Tibial nerve (tissue), 4 donors: ENCODE data around the gene CGB7.

ENCODE experiments used
- EP300 ChIP-seq, 2 donors: sonication (generic); formaldehyde crosslinking; IDR thresholded peaks; one replicate each; pipeline ENCODE4 v1.6.1; 2017; ENCODE audit warnings: antibody characterized with exemption in 2 of 2, mild to moderate bottlenecking in 1 of 2
- POLR2A ChIP-seq, 2 donors: fragments of 450-650 bp; IDR thresholded peaks; one replicate each; pipeline ENCODE4 v1.6.1; 2017; ENCODE audit warnings: antibody characterized with exemption in 2 of 2, mild to moderate bottlenecking in 2 of 2, moderate library complexity in 2 of 2
- TF ChIP-seq, protein P1 (sequence below), 5 experiments: fragments of 200-600 bp in 3 of 5; fragments of 450-650 bp in 2 of 5; sonication (generic) in 3 of 5; IDR thresholded peaks; one replicate each; pipeline ENCODE4 v1.5.1; 2016 to 2019; ENCODE audit warnings: antibody characterized with exemption in 5 of 5, mild to moderate bottlenecking in 3 of 5, moderate library complexity in 2 of 5

DNA sequence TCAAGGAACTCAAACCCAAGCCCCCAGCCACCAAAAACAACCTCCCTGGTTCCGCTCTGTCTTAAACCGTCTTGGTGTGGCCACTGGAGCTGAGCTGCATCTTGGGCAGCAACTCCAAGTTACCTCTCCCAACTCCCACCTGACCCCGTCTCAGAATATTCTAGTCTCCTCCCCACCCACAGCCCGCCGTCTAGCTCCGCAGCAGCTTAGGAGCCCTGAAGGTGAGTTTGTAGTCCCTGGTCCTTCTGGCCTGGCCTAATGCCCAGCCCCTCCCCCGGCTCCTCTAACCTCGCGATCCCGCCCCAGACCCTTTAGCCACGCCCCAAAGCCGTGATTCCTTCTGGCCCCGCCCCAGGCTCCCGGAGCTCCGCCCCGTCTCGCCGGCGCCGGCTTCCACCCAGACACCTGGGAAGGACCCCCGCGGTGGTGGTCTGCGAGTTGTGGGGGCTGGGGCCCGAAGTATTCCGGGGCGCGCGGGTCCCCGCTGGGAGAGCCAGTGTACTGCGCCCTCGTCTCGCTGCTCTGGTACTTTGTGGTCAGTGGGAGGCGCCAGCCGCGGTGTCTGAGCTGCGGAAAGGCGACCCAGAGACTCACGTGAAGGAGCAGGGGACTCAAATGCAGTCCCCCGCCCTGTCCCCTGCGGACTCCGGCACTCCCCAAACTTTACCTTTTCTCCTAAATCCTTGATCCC, 38.2 kb downstream of the CGB7 start:
- TF ChIP-seq POLR2A (IDR thresholded peaks at IDR 0.05) (no peak), EP300 (IDR thresholded peaks at IDR 0.05) (no peak)
- TF ChIP-seq, protein P1, sequence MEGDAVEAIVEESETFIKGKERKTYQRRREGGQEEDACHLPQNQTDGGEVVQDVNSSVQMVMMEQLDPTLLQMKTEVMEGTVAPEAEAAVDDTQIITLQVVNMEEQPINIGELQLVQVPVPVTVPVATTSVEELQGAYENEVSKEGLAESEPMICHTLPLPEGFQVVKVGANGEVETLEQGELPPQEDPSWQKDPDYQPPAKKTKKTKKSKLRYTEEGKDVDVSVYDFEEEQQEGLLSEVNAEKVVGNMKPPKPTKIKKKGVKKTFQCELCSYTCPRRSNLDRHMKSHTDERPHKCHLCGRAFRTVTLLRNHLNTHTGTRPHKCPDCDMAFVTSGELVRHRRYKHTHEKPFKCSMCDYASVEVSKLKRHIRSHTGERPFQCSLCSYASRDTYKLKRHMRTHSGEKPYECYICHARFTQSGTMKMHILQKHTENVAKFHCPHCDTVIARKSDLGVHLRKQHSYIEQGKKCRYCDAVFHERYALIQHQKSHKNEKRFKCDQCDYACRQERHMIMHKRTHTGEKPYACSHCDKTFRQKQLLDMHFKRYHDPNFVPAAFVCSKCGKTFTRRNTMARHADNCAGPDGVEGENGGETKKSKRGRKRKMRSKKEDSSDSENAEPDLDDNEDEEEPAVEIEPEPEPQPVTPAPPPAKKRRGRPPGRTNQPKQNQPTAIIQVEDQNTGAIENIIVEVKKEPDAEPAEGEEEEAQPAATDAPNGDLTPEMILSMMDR (IDR thresholded peaks at IDR 0.05): no peak
